Measurements from ENCODE around the gene SRPK2.
A peak's percentile ranks its signal among the peaks of the same experiment; 100 is the strongest.
"Not testable (repeated sequence)": the region's sequence is repeated elsewhere in the genome, so short reads cannot be mapped to it uniquely, and the experiment has no call there.

SRPK2 gene

GRCh38 chr7:105391429-105391828 lies 2.7 kb upstream of the SRPK2 start:
- no peak for ATAC-seq
- Mint-ChIP-seq H3K27ac (no peak overlapping the region), H3K4me1 (peaks cover 23% of the 10 kb centered on the region), H3K36me3 (no peaks in the 10 kb centered on the region), H3K9me3 (no peaks in the 10 kb centered on the region), H3K27me3 (no peaks in the 10 kb centered on the region), H3K4me3 (no peak overlapping the region)

- no peak overlapping the region for H3K27ac Mint-ChIP-seq
- H3K27me3 Mint-ChIP-seq: no peaks in the 10 kb centered on the region
- H3K36me3 Mint-ChIP-seq: peaks cover 7% of the 10 kb centered on the region
- no peaks in the 10 kb centered on the region for H3K9me3 Mint-ChIP-seq
- peaks cover 30% of the 10 kb centered on the region for H3K4me1 Mint-ChIP-seq
- H3K4me3 Mint-ChIP-seq: no peak overlapping the region
- ATAC-seq: no peak
These were observed 1.2 kb upstream of the SRPK2 start for GRCh38 chr7:105389889-105390288.

- peak; percentile 76 for ATAC-seq
- Mint-ChIP-seq H3K27ac (peak overlapping the region; percentile 94), H3K4me1 (peaks cover 36% of the 10 kb centered on the region), H3K36me3 (peaks cover 7% of the 10 kb centered on the region), H3K9me3 (no peaks in the 10 kb centered on the region), H3K27me3 (no peaks in the 10 kb centered on the region), H3K4me3 (peak overlapping the region; percentile 100)
These were observed 448 bp upstream of the SRPK2 start for GRCh38 chr7:105389088-105389650.

GRCh38 chr7:105387508-105388355 lies 989 bp downstream of the SRPK2 start:
- peak; percentile 66 for ATAC-seq
- Mint-ChIP-seq H3K36me3 (peaks cover 7% of the 10 kb centered on the region), H3K27ac (peak overlapping the region; percentile 80), H3K9me3 (no peaks in the 10 kb centered on the region), H3K4me3 (peak overlapping the region; percentile 90), H3K4me1 (peaks cover 42% of the 10 kb centered on the region), H3K27me3 (no peaks in the 10 kb centered on the region)

- H3K36me3 Mint-ChIP-seq: peaks cover 10% of the 10 kb centered on the region
- no peaks in the 10 kb centered on the region for H3K27me3 Mint-ChIP-seq
- H3K4me3 Mint-ChIP-seq: no peak overlapping the region
- H3K4me1 Mint-ChIP-seq: peaks cover 41% of the 10 kb centered on the region
- H3K27ac Mint-ChIP-seq: no peak overlapping the region
- H3K9me3 Mint-ChIP-seq: peaks cover 4% of the 10 kb centered on the region
- no peak for ATAC-seq
These were observed 10.8 kb downstream of the SRPK2 start for GRCh38 chr7:105377903-105378302.

GRCh38 chr7:105376908-105377533 lies 11.7 kb downstream of the SRPK2 start:
- no peaks in the 10 kb centered on the region for H3K27me3 Mint-ChIP-seq
- no peak for ATAC-seq
- H3K4me3 Mint-ChIP-seq: no peak overlapping the region
- H3K4me1 Mint-ChIP-seq: peaks cover 41% of the 10 kb centered on the region
- H3K9me3 Mint-ChIP-seq: peaks cover 4% of the 10 kb centered on the region
- no peak overlapping the region for H3K27ac Mint-ChIP-seq
- peaks cover 10% of the 10 kb centered on the region for H3K36me3 Mint-ChIP-seq

GRCh38 chr7:105369944-105370343 lies 18.8 kb downstream of the SRPK2 start:
- no peak overlapping the region for H3K27ac Mint-ChIP-seq
- peaks cover 16% of the 10 kb centered on the region for H3K36me3 Mint-ChIP-seq
- peaks cover 4% of the 10 kb centered on the region for H3K9me3 Mint-ChIP-seq
- ATAC-seq: no peak
- H3K27me3 Mint-ChIP-seq: no peaks in the 10 kb centered on the region
- no peak overlapping the region for H3K4me3 Mint-ChIP-seq
- H3K4me1 Mint-ChIP-seq: peaks cover 31% of the 10 kb centered on the region

GRCh38 chr7:105367458-105367857 lies 21.3 kb downstream of the SRPK2 start:
- H3K27me3 Mint-ChIP-seq: no peaks in the 10 kb centered on the region
- peaks cover 15% of the 10 kb centered on the region for H3K36me3 Mint-ChIP-seq
- H3K9me3 Mint-ChIP-seq: no peaks in the 10 kb centered on the region
- ATAC-seq: no peak
- peaks cover 27% of the 10 kb centered on the region for H3K4me1 Mint-ChIP-seq
- no peak overlapping the region for H3K27ac Mint-ChIP-seq
- H3K4me3 Mint-ChIP-seq: no peak overlapping the region

GRCh38 chr7:105365541-105366534 lies 22.9 kb downstream of the SRPK2 start:
- Mint-ChIP-seq H3K4me1 (peaks cover 43% of the 10 kb centered on the region), H3K4me3 (no peak overlapping the region), H3K27ac (peak overlapping the region; percentile 35)

GRCh38 chr7:105364684-105365083 lies 24.0 kb downstream of the SRPK2 start:
- H3K36me3 Mint-ChIP-seq: peaks cover 29% of the 10 kb centered on the region
- H3K27me3 Mint-ChIP-seq: no peaks in the 10 kb centered on the region
- H3K27ac Mint-ChIP-seq: no peak overlapping the region
- peaks cover 45% of the 10 kb centered on the region for H3K4me1 Mint-ChIP-seq
- ATAC-seq: no peak
- no peak overlapping the region for H3K4me3 Mint-ChIP-seq
- peaks cover 3% of the 10 kb centered on the region for H3K9me3 Mint-ChIP-seq

More at GRCh38 chr7:105365541-105366534, 22.9 kb downstream of the SRPK2 start:
- Mint-ChIP-seq H3K36me3 (peaks cover 23% of the 10 kb centered on the region), H3K27me3 (no peaks in the 10 kb centered on the region), H3K9me3 (peaks cover 3% of the 10 kb centered on the region)
- ATAC-seq: no peak

GRCh38 chr7:105363657-105364056 lies 25.1 kb downstream of the SRPK2 start:
- not testable (repeated sequence) for H3K27ac Mint-ChIP-seq, H3K4me3 Mint-ChIP-seq, H3K27me3 Mint-ChIP-seq, ATAC-seq, H3K9me3 Mint-ChIP-seq
- Mint-ChIP-seq H3K4me1 (peaks cover 50% of the 10 kb centered on the region), H3K36me3 (peaks cover 29% of the 10 kb centered on the region)

- H3K36me3 Mint-ChIP-seq: peaks cover 29% of the 10 kb centered on the region
- H3K4me3 Mint-ChIP-seq, H3K9me3 Mint-ChIP-seq, ATAC-seq, H3K27me3 Mint-ChIP-seq, H3K27ac Mint-ChIP-seq: not testable (repeated sequence)
- peaks cover 55% of the 10 kb centered on the region for H3K4me1 Mint-ChIP-seq
These were observed 26.0 kb downstream of the SRPK2 start for GRCh38 chr7:105362685-105363084.

GRCh38 chr7:105361995-105362394 lies 26.7 kb downstream of the SRPK2 start:
- not testable (repeated sequence) for H3K27me3 Mint-ChIP-seq, H3K9me3 Mint-ChIP-seq, H3K4me3 Mint-ChIP-seq, H3K27ac Mint-ChIP-seq, ATAC-seq
- Mint-ChIP-seq H3K36me3 (peaks cover 29% of the 10 kb centered on the region), H3K4me1 (peaks cover 55% of the 10 kb centered on the region)

- H3K9me3 Mint-ChIP-seq, ATAC-seq: not testable (repeated sequence)
- peaks cover 54% of the 10 kb centered on the region for H3K4me1 Mint-ChIP-seq
These were observed 28.6 kb downstream of the SRPK2 start for GRCh38 chr7:105360149-105360548.

GRCh38 chr7:105355701-105356100 lies 33.0 kb downstream of the SRPK2 start:
- ATAC-seq: no peak
- Mint-ChIP-seq H3K27me3 (no peaks in the 10 kb centered on the region), H3K27ac (peak overlapping the region; percentile 85), H3K36me3 (peaks cover 6% of the 10 kb centered on the region), H3K4me1 (peaks cover 75% of the 10 kb centered on the region), H3K9me3 (no peaks in the 10 kb centered on the region), H3K4me3 (peak overlapping the region; percentile 32)

More at GRCh38 chr7:105360149-105360548, 28.6 kb downstream of the SRPK2 start:
- H3K4me3 Mint-ChIP-seq, H3K27me3 Mint-ChIP-seq: not testable (repeated sequence)
- Mint-ChIP-seq H3K27ac (peak overlapping the region; percentile 41), H3K36me3 (peaks cover 23% of the 10 kb centered on the region)

Measured in stimulated activated memory B cell treated with anti-CD40 and anti-IgM and Interleukin-4, amounts not matched to agents 10 μg/mL and 1 μg/mL and 100 μg/mL, for 72 hours (primary cell).